Thymus (tissue), 11 donors: Measurements from ENCODE around the gene NEFH. TPM values are rescaled to one million over a fixed set of nuclear protein-coding genes. Genes with fewer than 3 reads are reported as not detected.
"Not testable (repeated sequence)": the region's sequence is repeated elsewhere in the genome, so short reads cannot be mapped to it uniquely, and the experiment has no call there.

ENCODE experiments used
- DNase-seq, 9 donors: peaks; one replicate each; pipeline ENCODE4 v3.0.0-alpha.2; 2013; ENCODE audit warnings: low spot score in 9 of 9, low read depth in 6 of 9, missing footprints in 1 of 9
- H3K27ac ChIP-seq, 2 donors: one replicate each; pipeline ENCODE4 v1.5.1; 2013; ENCODE audit warnings: control low read depth in 1 of 2, low read depth in 1 of 2, low read length in 1 of 2, mild to moderate bottlenecking in 1 of 2, moderate library complexity in 1 of 2
- H3K27me3 ChIP-seq, 2 donors: one replicate each; pipeline ENCODE4 v1.5.1; 2013; ENCODE audit warnings: low read length in 1 of 2; ENCODE audit not compliant: control insufficient read depth in 2 of 2, insufficient read depth in 1 of 2
- H3K36me3 ChIP-seq, 2 donors: one replicate each; pipeline ENCODE4 v1.5.1; 2013; ENCODE audit warnings: low read length in 1 of 2, mild to moderate bottlenecking in 1 of 2, moderate library complexity in 1 of 2; ENCODE audit not compliant: control insufficient read depth in 2 of 2, insufficient read depth in 2 of 2
- H3K4me1 ChIP-seq, 2 donors: one replicate each; pipeline ENCODE4 v1.5.1; 2013; ENCODE audit warnings: low read length in 2 of 2; ENCODE audit not compliant: control insufficient read depth in 2 of 2, insufficient read depth in 2 of 2
- H3K4me3 ChIP-seq, 2 donors: one replicate each; pipeline ENCODE4 v1.5.1; 2013; ENCODE audit warnings: low read length in 2 of 2, control low read depth in 1 of 2, mild to moderate bottlenecking in 1 of 2
- H3K9me3 ChIP-seq, 2 donors: one replicate each; pipeline ENCODE4 v1.5.1; 2013; ENCODE audit warnings: low read length in 1 of 2, mild to moderate bottlenecking in 1 of 2; ENCODE audit not compliant: control insufficient read depth in 2 of 2, insufficient read depth in 1 of 2
- WGBS: extraction: QIAGEN DNeasy Blood & Tissue Kit; methylation state at CpG from one replicate; pipeline ENCODE4 v1.1.7; 2013; 5-methylcytosine and 5-hydroxymethylcytosine counted together
- polyA plus RNA-seq: library from polyadenylated mRNA; stranded (reverse); fragments of 200-250 nt; gene quantifications from one replicate; pipeline ENCODE4 v1.2.3, GENCODE V29; 2013
- total RNA-seq: library from RNA; stranded (reverse); fragments of 120-200 nt; gene quantifications from one replicate; pipeline ENCODE4 v1.2.4, GENCODE V29; 2013
- donor health status: healthy.

Gene NEFH
- total and polyA plus RNA-seq, 2 donors = 0.62 to 0.99 TPM

- Histone ChIP-seq H3K4me3 (no peak overlapping the region), H3K9me3 (peaks cover 0 to 9% of the 10 kb centered on the region in 2 donors), H3K36me3 (no peaks in the 10 kb centered on the region), H3K4me1 (peaks cover 0 to 10% of the 10 kb centered on the region in 2 donors), H3K27me3 (peaks cover 33 to 51% of the 10 kb centered on the region in 2 donors), H3K27ac (no peak overlapping the region)
- WGBS = 97% methylated on average over 13 of the region's 13 CpGs
- DNase-seq = no peak
Measured at GRCh38 chr22:29483254-29483653, 3.2 kb downstream of the NEFH start.

- H3K36me3 ChIP-seq = no peaks in the 10 kb centered on the region
- peaks cover 0 to 9% of the 10 kb centered on the region in 2 donors for H3K9me3 ChIP-seq
- peaks cover 0 to 7% of the 10 kb centered on the region in 2 donors for H3K4me1 ChIP-seq
- WGBS = 98% methylated on average over 3 of the region's 3 CpGs
- peaks cover 22 to 37% of the 10 kb centered on the region in 2 donors for H3K27me3 ChIP-seq
- no peak overlapping the region for H3K4me3 ChIP-seq
- no peak for DNase-seq
- H3K27ac ChIP-seq = no peak overlapping the region
Measured at GRCh38 chr22:29484642-29485041, 4.6 kb downstream of the NEFH start.

- WGBS = 98% methylated on average over 8 of the region's 8 CpGs
- peaks cover 14 to 29% of the 10 kb centered on the region in 2 donors for H3K27me3 ChIP-seq
- H3K9me3 ChIP-seq = peaks cover 0 to 7% of the 10 kb centered on the region in 2 donors
- peaks cover 0 to 7% of the 10 kb centered on the region in 2 donors for H3K4me1 ChIP-seq
- H3K4me3 ChIP-seq = no peak overlapping the region
- no peak overlapping the region for H3K27ac ChIP-seq
- DNase-seq = no peak
- no peaks in the 10 kb centered on the region for H3K36me3 ChIP-seq
Measured at GRCh38 chr22:29485448-29485847, 5.4 kb downstream of the NEFH start.

GRCh38 chr22:29487426-29487986 lies 7.5 kb downstream of the NEFH start:
- 95% methylated on average over 6 of the region's 6 CpGs for WGBS
- Histone ChIP-seq H3K9me3 (no peaks in the 10 kb centered on the region), H3K27me3 (peaks cover 0 to 8% of the 10 kb centered on the region in 2 donors), H3K27ac (no peak overlapping the region), H3K4me1 (no peaks in the 10 kb centered on the region), H3K36me3 (no peaks in the 10 kb centered on the region), H3K4me3 (no peak overlapping the region)
- no peak for DNase-seq

- H3K36me3 ChIP-seq, DNase-seq, H3K4me1 ChIP-seq, H3K9me3 ChIP-seq, H3K27ac ChIP-seq, H3K27me3 ChIP-seq, H3K4me3 ChIP-seq: not testable (repeated sequence)
- WGBS = 83% methylated on average over 8 of the region's 8 CpGs
Measured at GRCh38 chr22:29489127-29489780, 9.2 kb downstream of the NEFH start.

DNA sequence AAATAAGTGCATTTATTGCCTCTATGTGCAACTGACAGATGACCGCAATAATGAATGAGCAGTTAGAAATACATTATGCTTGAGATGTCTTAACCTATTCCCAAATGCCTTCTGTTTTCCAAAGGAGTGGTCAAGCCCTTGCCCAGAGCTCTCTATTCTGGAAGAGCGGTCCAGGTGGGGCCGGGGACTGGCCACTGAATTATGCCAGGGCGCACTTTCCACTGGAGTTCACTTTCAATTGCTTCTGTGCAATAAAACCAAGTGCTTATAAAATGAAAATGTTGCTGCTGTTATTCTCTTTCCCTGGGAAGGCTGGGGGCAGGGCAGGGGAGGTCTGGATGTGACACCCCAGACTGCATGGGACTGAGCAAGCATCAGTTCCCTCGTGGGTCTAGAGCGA lies 11.0 kb downstream of the NEFH start:
- Histone ChIP-seq H3K4me1 (no peaks in the 10 kb centered on the region), H3K27ac (no peak overlapping the region), H3K4me3 (no peak overlapping the region), H3K27me3 (no peaks in the 10 kb centered on the region), H3K36me3 (no peaks in the 10 kb centered on the region), H3K9me3 (peaks cover 0 to 3% of the 10 kb centered on the region in 2 donors)
- DNase-seq = no peak
- 86% methylated on average over 6 of the region's 6 CpGs for WGBS

DNA sequence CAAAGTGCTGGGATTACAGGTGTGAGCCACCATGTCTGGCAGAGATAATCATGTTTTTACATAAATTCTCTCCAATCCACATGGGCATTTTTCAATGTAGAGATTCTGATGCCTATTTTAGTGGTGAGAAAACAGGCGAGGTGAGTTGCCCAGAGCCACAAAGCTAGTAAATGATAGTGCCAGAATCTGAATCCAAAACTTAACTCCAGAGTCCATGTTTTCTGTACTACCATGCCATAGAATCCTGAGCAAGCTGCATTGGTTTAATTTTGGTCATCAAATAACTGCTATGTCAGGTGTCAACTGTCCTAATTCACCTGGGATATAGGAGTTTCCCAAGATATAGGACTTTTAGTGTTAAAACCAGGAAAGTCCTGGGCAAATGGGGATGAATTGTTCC lies 13.6 kb downstream of the NEFH start:
- peaks cover 0 to 3% of the 10 kb centered on the region in 2 donors for H3K9me3 ChIP-seq
- no peaks in the 10 kb centered on the region for H3K27me3 ChIP-seq
- H3K4me1 ChIP-seq = no peaks in the 10 kb centered on the region
- H3K36me3 ChIP-seq = no peaks in the 10 kb centered on the region
- no peak for DNase-seq
- 96% methylated on average over 1 of the region's 1 CpG for WGBS
- H3K27ac ChIP-seq = no peak overlapping the region
- no peak overlapping the region for H3K4me3 ChIP-seq

- H3K36me3 ChIP-seq = peaks cover 1 to 4% of the 10 kb centered on the region in 2 donors
- H3K27me3 ChIP-seq = no peaks in the 10 kb centered on the region
- DNase-seq = no peak
- H3K4me1 ChIP-seq = no peaks in the 10 kb centered on the region
- 98% methylated on average over 8 of the region's 8 CpGs for WGBS
- H3K27ac ChIP-seq = no peak overlapping the region
- H3K4me3 ChIP-seq = no peak overlapping the region
- H3K9me3 ChIP-seq = no peaks in the 10 kb centered on the region
Measured at GRCh38 chr22:29499852-29500251, 19.8 kb downstream of the NEFH start.

GRCh38 chr22:29503811-29504372 lies 23.9 kb downstream of the NEFH start:
- no peaks in the 10 kb centered on the region for H3K9me3 ChIP-seq
- no peaks in the 10 kb centered on the region for H3K27me3 ChIP-seq
- WGBS = 78% methylated on average over 7 of the region's 7 CpGs
- no peak for DNase-seq
- no peak overlapping the region for H3K4me3 ChIP-seq
- no peak overlapping the region for H3K27ac ChIP-seq
- H3K4me1 ChIP-seq = no peaks in the 10 kb centered on the region
- peaks cover 30 to 34% of the 10 kb centered on the region in 2 donors for H3K36me3 ChIP-seq
